BLaER1 treated with 17β-estradiol and CSF1 and Interleukin-3, amounts not matched to agents 10 nM and 100 nM (cell line): ENCODE results near the gene GNRHR.
A peak's percentile ranks its signal among the peaks of the same experiment; 100 is the strongest.
"Not testable (repeated sequence)": the region's sequence is repeated elsewhere in the genome, so short reads cannot be mapped to it uniquely, and the experiment has no call there.

Experiments
- H3K27ac ChIP-seq, 11 experiments: shearing (Covaris generic); formaldehyde crosslinking; 2 replicates each; pipeline ENCODE4 v1.8.1; 2022
- H3K27me3 ChIP-seq, 11 experiments: shearing (Covaris generic); formaldehyde crosslinking; 2 replicates each; pipeline ENCODE4 v1.8.1; 2022
- H3K36me3 ChIP-seq, 11 experiments: shearing (Covaris generic); formaldehyde crosslinking; 2 replicates each; pipeline ENCODE4 v1.8.1; 2022
- H3K4me1 ChIP-seq, 10 experiments: shearing (Covaris generic); formaldehyde crosslinking; 2 replicates each; pipeline ENCODE4 v1.8.1; 2022
- H3K4me2 ChIP-seq, 11 experiments: shearing (Covaris generic); formaldehyde crosslinking; 2 replicates each; pipeline ENCODE4 v1.8.1; 2022
- H3K4me3 ChIP-seq, 10 experiments: shearing (Covaris generic); formaldehyde crosslinking; 2 replicates each; pipeline ENCODE4 v1.8.1; 2022
- H3K9ac ChIP-seq, 11 experiments: shearing (Covaris generic); formaldehyde crosslinking; 2 replicates each; pipeline ENCODE4 v1.8.1; 2022
- H3K9me3 ChIP-seq, 11 experiments: shearing (Covaris generic); formaldehyde crosslinking; replicated peaks in 1 of 11; 2 replicates each; pipeline ENCODE4 v1.8.1; 2022
- H4K20me1 ChIP-seq, 11 experiments: shearing (Covaris generic); formaldehyde crosslinking; 2 replicates each; pipeline ENCODE4 v1.8.1; 2022
- Cebpa-rat ChIP-seq, 11 experiments: shearing (Covaris generic); IDR thresholded peaks; 2 replicates each; pipeline ENCODE4 v1.8.1; 2022

GNRHR gene

GRCh38 chr4:67736262-67736661, 17.9 kb downstream of the GNRHR start:
- peaks cover 0 to 8% (median 0%) of the 10 kb centered on the region in 11 experiments; a peak in 1 of 22 replicates for H3K36me3 ChIP-seq
- H3K4me3 ChIP-seq, result no peak overlapping the region
- H3K27me3 ChIP-seq, result no peaks in the 10 kb centered on the region
- H3K9me3 ChIP-seq, result peaks cover 0 to 8% (median 0%) of the 10 kb centered on the region in 11 experiments; a peak in 2 of 22 replicates
- H4K20me1 ChIP-seq, result no peaks in the 10 kb centered on the region
- no peak overlapping the region for H3K27ac ChIP-seq
- peaks cover 0 to 9% (median 0%) of the 10 kb centered on the region in 10 experiments; a peak in 3 of 20 replicates for H3K4me1 ChIP-seq
- no peak overlapping the region for H3K9ac ChIP-seq
- TF ChIP-seq Cebpa-rat (IDR thresholded peaks at IDR 0.05), result no peak
- H3K4me2 ChIP-seq, result no peak overlapping the region; a peak in 1 of 22 replicates

GRCh38 chr4:67735325-67735724, 18.9 kb downstream of the GNRHR start:
- Histone ChIP-seq H3K36me3 (peaks cover 0 to 8% (median 0%) of the 10 kb centered on the region in 11 experiments; a peak in 1 of 22 replicates), H3K9ac (no peak overlapping the region), H3K27ac (no peak overlapping the region), H4K20me1 (no peaks in the 10 kb centered on the region), H3K27me3 (no peaks in the 10 kb centered on the region), H3K4me2 (no peak overlapping the region), H3K4me1 (peaks cover 0 to 9% (median 0%) of the 10 kb centered on the region in 10 experiments; a peak in 3 of 20 replicates), H3K9me3 (peaks cover 0 to 8% (median 0%) of the 10 kb centered on the region in 11 experiments; a peak in 2 of 22 replicates), H3K4me3 (no peak overlapping the region)
- TF ChIP-seq Cebpa-rat (IDR thresholded peaks at IDR 0.05), result no peak

- H3K27ac ChIP-seq, H4K20me1 ChIP-seq, H3K27me3 ChIP-seq, H3K4me3 ChIP-seq, H3K9ac ChIP-seq, H3K4me2 ChIP-seq: not testable (repeated sequence)
- H3K4me1 ChIP-seq, result peaks cover 0 to 25% (median 4%) of the 10 kb centered on the region in 10 experiments; a peak in 8 of 20 replicates
- peaks cover 0 to 17% (median 5%) of the 10 kb centered on the region in 11 experiments; a peak in 4 of 22 replicates for H3K36me3 ChIP-seq
- peaks cover 0 to 14% (median 0%) of the 10 kb centered on the region in 11 experiments; a peak in 6 of 22 replicates for H3K9me3 ChIP-seq
Observed at GRCh38 chr4:67730511-67730910, 23.7 kb downstream of the GNRHR start.

- Histone ChIP-seq H3K4me3 (peak overlapping the region in 3 of 10 experiments; percentile 12 to 34 (median 29); a peak in 3 of 20 replicates), H3K36me3 (peaks cover 0 to 18% (median 7%) of the 10 kb centered on the region in 11 experiments; a peak in 10 of 22 replicates), H3K4me2 (peak overlapping the region in 5 of 11 experiments; percentile 26 to 84 (median 76); a peak in 8 of 22 replicates), H4K20me1 (no peaks in the 10 kb centered on the region), H3K9ac (peak overlapping the region in 4 of 11 experiments; percentile 30 to 66 (median 55); a peak in 7 of 22 replicates), H3K4me1 (peaks cover 0 to 32% (median 4%) of the 10 kb centered on the region in 10 experiments; a peak in 8 of 20 replicates), H3K27me3 (no peaks in the 10 kb centered on the region), H3K9me3 (peaks cover 0 to 11% (median 0%) of the 10 kb centered on the region in 11 experiments; a peak in 7 of 22 replicates), H3K27ac (peak overlapping the region in 5 of 11 experiments; percentile 46 to 83 (median 69); a peak in 10 of 22 replicates)
- no peak; a peak in 1 of 22 replicates for TF ChIP-seq Cebpa-rat (IDR thresholded peaks at IDR 0.05)
Observed at GRCh38 chr4:67727124-67727850, 26.9 kb downstream of the GNRHR start.

GRCh38 chr4:67725981-67726380, 28.2 kb downstream of the GNRHR start:
- TF ChIP-seq Cebpa-rat (IDR thresholded peaks at IDR 0.05), result no peak
- Histone ChIP-seq H4K20me1 (no peaks in the 10 kb centered on the region), H3K9me3 (peaks cover 0 to 10% (median 0%) of the 10 kb centered on the region in 11 experiments; a peak in 6 of 22 replicates), H3K36me3 (peaks cover 6 to 26% (median 19%) of the 10 kb centered on the region in 11 experiments; a peak in 20 of 22 replicates), H3K27me3 (no peaks in the 10 kb centered on the region), H3K4me3 (no peak overlapping the region), H3K4me2 (peak overlapping the region in 3 of 11 experiments; percentile 76 to 84 (median 84); a peak in 6 of 22 replicates), H3K27ac (peak overlapping the region in 3 of 11 experiments; percentile 69 to 83 (median 75); a peak in 5 of 22 replicates), H3K9ac (no peak overlapping the region), H3K4me1 (peaks cover 0 to 41% (median 4%) of the 10 kb centered on the region in 10 experiments; a peak in 8 of 20 replicates)

GRCh38 chr4:67725132-67725531, 29.1 kb downstream of the GNRHR start:
- peaks cover 14 to 32% (median 28%) of the 10 kb centered on the region in 11 experiments; a peak in 20 of 22 replicates for H3K36me3 ChIP-seq
- no peak overlapping the region for H3K9ac ChIP-seq
- H3K27me3 ChIP-seq, result no peaks in the 10 kb centered on the region
- no peak overlapping the region for H3K4me3 ChIP-seq
- no peak overlapping the region for H3K27ac ChIP-seq
- H4K20me1 ChIP-seq, result no peaks in the 10 kb centered on the region
- H3K4me1 ChIP-seq, result peaks cover 0 to 46% (median 4%) of the 10 kb centered on the region in 10 experiments; a peak in 8 of 20 replicates
- peaks cover 0 to 7% (median 0%) of the 10 kb centered on the region in 11 experiments; a peak in 6 of 22 replicates for H3K9me3 ChIP-seq
- no peak for TF ChIP-seq Cebpa-rat (IDR thresholded peaks at IDR 0.05)
- H3K4me2 ChIP-seq, result 0 out of 22 replicates have a peak overlapping the region, but pooled peaks of 1 of the 11 experiments have one; percentile 76

GRCh38 chr4:67723949-67724348, 30.2 kb downstream of the GNRHR start:
- Histone ChIP-seq H3K27me3 (no peaks in the 10 kb centered on the region), H3K9me3 (no peaks in the 10 kb centered on the region; a peak in 1 of 22 replicates), H3K9ac (no peak overlapping the region), H3K4me2 (no peak overlapping the region), H4K20me1 (no peaks in the 10 kb centered on the region), H3K4me1 (peaks cover 0 to 46% (median 4%) of the 10 kb centered on the region in 10 experiments; a peak in 8 of 20 replicates), H3K36me3 (peaks cover 13 to 28% (median 24%) of the 10 kb centered on the region in 11 experiments; a peak in 20 of 22 replicates), H3K4me3 (no peak overlapping the region), H3K27ac (no peak overlapping the region)
- no peak for TF ChIP-seq Cebpa-rat (IDR thresholded peaks at IDR 0.05)

- H3K27me3 ChIP-seq, result no peaks in the 10 kb centered on the region
- H3K9ac ChIP-seq, result no peak overlapping the region
- H3K4me2 ChIP-seq, result no peak overlapping the region
- no peaks in the 10 kb centered on the region; a peak in 1 of 22 replicates for H3K9me3 ChIP-seq
- peaks cover 13 to 28% (median 25%) of the 10 kb centered on the region in 11 experiments; a peak in 20 of 22 replicates for H3K36me3 ChIP-seq
- no peak overlapping the region for H3K27ac ChIP-seq
- peaks cover 0 to 46% (median 4%) of the 10 kb centered on the region in 10 experiments; a peak in 8 of 20 replicates for H3K4me1 ChIP-seq
- no peak for TF ChIP-seq Cebpa-rat (IDR thresholded peaks at IDR 0.05)
- H3K4me3 ChIP-seq, result no peak overlapping the region
- no peaks in the 10 kb centered on the region for H4K20me1 ChIP-seq
Observed at GRCh38 chr4:67723341-67723740, 30.8 kb downstream of the GNRHR start.
